NCI-H128 (cell line): ENCODE measurements around the gene GALNT17.

Experiments used
- DNase-seq: peaks from one replicate; lab custom pipeline; 2025; ENCODE audit not compliant: unreplicated experiment; lab: John Stamatoyannopoulos, UW

Gene GALNT17

GRCh38 chr7:71132127-71132376 is at the start of gene GALNT17:
TSS of gene GALNT17 (plus strand) at chr7:71132144.
- no peak for DNase-seq

- DNase-seq, result no peak
Measured at GRCh38 chr7:71095266-71095860, 36.6 kb upstream of the GALNT17 start.

GRCh38 chr7:71096351-71096750 is 35.6 kb upstream of the GALNT17 start:
- no peak for DNase-seq

GRCh38 chr7:71106226-71106625 is 25.7 kb upstream of the GALNT17 start:
- DNase-seq, result no peak

- no peak for DNase-seq
Measured at GRCh38 chr7:71112436-71112835, 19.5 kb upstream of the GALNT17 start.

- no peak for DNase-seq
Measured at GRCh38 chr7:71120096-71120495, 11.8 kb upstream of the GALNT17 start.

- DNase-seq, result no peak
Measured at GRCh38 chr7:71129126-71129525, 2.8 kb upstream of the GALNT17 start.

- DNase-seq, result no peak
Measured at GRCh38 chr7:71130031-71130679, 1.8 kb upstream of the GALNT17 start.

GRCh38 chr7:71131256-71132126 is 453 bp upstream of the GALNT17 start:
- DNase-seq, result no peak

GRCh38 chr7:71132377-71133231 is 660 bp downstream of the GALNT17 start:
- DNase-seq, result no peak

- DNase-seq, result no peak
Measured at GRCh38 chr7:71133232-71133622, 1.3 kb downstream of the GALNT17 start.

GRCh38 chr7:71133856-71134255 is 1.9 kb downstream of the GALNT17 start:
- DNase-seq, result no peak

GRCh38 chr7:71135116-71135515 is 3.2 kb downstream of the GALNT17 start:
- DNase-seq, result no peak

- no peak for DNase-seq
Measured at GRCh38 chr7:71135663-71136062, 3.7 kb downstream of the GALNT17 start.

- no peak for DNase-seq
Measured at GRCh38 chr7:71137479-71137878, 5.5 kb downstream of the GALNT17 start.

GRCh38 chr7:71140264-71140663 is 8.3 kb downstream of the GALNT17 start:
- DNase-seq, result no peak

GRCh38 chr7:71144963-71145362 is 13.0 kb downstream of the GALNT17 start:
- DNase-seq, result no peak

- DNase-seq, result no peak
Measured at GRCh38 chr7:71145906-71146901, 14.3 kb downstream of the GALNT17 start.

- DNase-seq, result no peak
Measured at GRCh38 chr7:71148098-71148497, 16.2 kb downstream of the GALNT17 start.

GRCh38 chr7:71155236-71155635 is 23.3 kb downstream of the GALNT17 start:
- DNase-seq, result no peak
